Upper lobe of left lung (tissue), 4 donors: Measurements from ENCODE around the gene ALX4.

Source experiments
- CTCF ChIP-seq, 6 experiments: fragments of 450-650 bp in 4 of 6; fragments of 200-600 bp in 2 of 6; sonication (generic) in 2 of 6; IDR thresholded peaks; one replicate each; pipeline ENCODE4 v1.5.1; 2016 to 2019; ENCODE audit warnings: antibody characterized with exemption in 6 of 6
- POLR2A ChIP-seq, 4 donors: fragments of 450-650 bp; IDR thresholded peaks; one replicate each; pipeline ENCODE4 v1.5.1; 2016 to 2017; ENCODE audit warnings: antibody characterized with exemption in 4 of 4, mild to moderate bottlenecking in 2 of 4
- POLR2AphosphoS5 ChIP-seq, 2 donors: sonication (generic); formaldehyde crosslinking; IDR thresholded peaks; one replicate each; pipeline ENCODE4 v1.5.1; 2017; ENCODE audit warnings: antibody characterized with exemption in 2 of 2

GRCh38 chr11:44304091-44305025 is 5.6 kb downstream of the ALX4 start:
- TF ChIP-seq CTCF (IDR thresholded peaks at IDR 0.05) (no peak), POLR2AphosphoS5 (IDR thresholded peaks at IDR 0.05) (no peak), POLR2A (IDR thresholded peaks at IDR 0.05) (no peak)
